ENCODE data around the gene GSG1. TPM values are rescaled to one million over a fixed set of nuclear protein-coding genes. Genes with fewer than 3 reads are reported as not detected.

Gene GSG1
- total RNA-seq, 1 experiment from 2014 or later = 0.22 TPM

- no peak overlapping the region for H3K27ac Mint-ChIP-seq
- H3K27me3 Mint-ChIP-seq (ENCODE audit: low read depth) = no peaks in the 10 kb centered on the region
- H3T11ph ChIP-seq (ENCODE audit: low read length) = no peak overlapping the region
Observed at GRCh38 chr12:13125996-13126395, 22.5 kb upstream of the GSG1 start.

More at GRCh38 chr12:13125996-13126395, 22.5 kb upstream of the GSG1 start:
- Histone ChIP-seq H2BK120ac (ENCODE audit: low read depth, low read length, poor library complexity, severe bottlenecking) (no peak overlapping the region), H3K4ac (ENCODE audit: low read depth, low read length) (no peak overlapping the region), H3K27me3 (ENCODE audit: insufficient read depth, low read length) (no peaks in the 10 kb centered on the region), H3K4me2 (ENCODE audit: insufficient read depth, insufficient read length, low read length) (no peak overlapping the region), H4K91ac (ENCODE audit: insufficient read length, low read depth, low read length) (no peak overlapping the region), H2BK5ac (ENCODE audit: insufficient read length, low read length) (no peak overlapping the region), H3K79me2 (ENCODE audit: insufficient read depth, low read length) (no peaks in the 10 kb centered on the region), H3K18ac (ENCODE audit: insufficient read length, low read depth, low read length) (no peak overlapping the region), H3K56ac (ENCODE audit: insufficient read length, low read depth, low read length) (no peak overlapping the region), H3K9me3 (ENCODE audit: control insufficient read depth, low read depth, low read length) (no peaks in the 10 kb centered on the region), H4K5ac (ENCODE audit: insufficient read length, low read depth, low read length) (no peak overlapping the region), H2AK5ac (ENCODE audit: insufficient read length, low read length) (no peak overlapping the region), H3K23ac (ENCODE audit: insufficient read length, low read depth, low read length) (no peak overlapping the region), H3K23me2 (ENCODE audit: insufficient read length, low read depth, low read length, poor library complexity, severe bottlenecking) (no peaks in the 10 kb centered on the region), H3K27ac (ENCODE audit: insufficient read length, low read depth, low read length) (no peak overlapping the region), H3K14ac (ENCODE audit: insufficient read depth, low read length) (no peak overlapping the region), H2BK12ac (ENCODE audit: insufficient read length, low read depth, low read length) (no peak overlapping the region), H4K8ac (replicated peaks; ENCODE audit: insufficient read length, low read depth, low read length) (no peak overlapping the region), H3K4me1 (ENCODE audit: insufficient read depth, low read length) (peaks cover 4% of the 10 kb centered on the region), H2AFZ (ENCODE audit: low read length) (no peak overlapping the region), H2BK20ac (ENCODE audit: low read depth, low read length, poor library complexity, severe bottlenecking) (no peak overlapping the region), H3K9ac (ENCODE audit: extremely low read depth, insufficient read length, low read length) (no peak overlapping the region), H4K20me1 (ENCODE audit: control insufficient read depth, insufficient read depth, insufficient read length) (no peaks in the 10 kb centered on the region), H3K79me1 (ENCODE audit: insufficient read depth, low read depth, low read length, poor library complexity, severe bottlenecking) (no peaks in the 10 kb centered on the region), H2BK15ac (ENCODE audit: low read depth, low read length) (no peak overlapping the region)
- DNase-seq = no peak
- Mint-ChIP-seq H3K9me3 (no peaks in the 10 kb centered on the region), H3K36me3 (ENCODE audit: insufficient read depth in 1 of 3, low read depth in 3 of 3) (no peaks in the 10 kb centered on the region; a peak in 2 of 7 replicates), H3K4me1 (peaks cover 11 to 15% of the 10 kb centered on the region in 2 experiments), H3K4me3 (no peak overlapping the region)
- WGBS (ENCODE audit: extremely low coverage, insufficient read length, low lambda C conversion rate) = no CpG with 5 or more reads among the region's 2 CpGs
- TF ChIP-seq CTCF (conservative IDR thresholded peaks at IDR 0.05) = no peak
